CD4-positive, alpha-beta T cell (primary cell): ENCODE results near the gene ZMPSTE24. TPM values are rescaled to one million over a fixed set of nuclear protein-coding genes. Genes with fewer than 3 reads are reported as not detected.

ENCODE experiments used
- ATAC-seq: fragments of 200-7000 bp; cut with Tn5 transposase; one replicate; pipeline ENCODE4 v1.10.0; 2022; ENCODE audit warnings: mild to moderate bottlenecking; ENCODE audit not compliant: poor library complexity
- CTCF ChIA-PET: fragments of 350-600 bp; sonication (Branson Sonifier 250); formaldehyde crosslinking; loops from one replicate; lab custom pipeline; 2021; ENCODE audit warnings: antibody characterized with exemption, inconsistent platforms; lab: Charles Lee
- POLR2A ChIA-PET: fragments of 350-600 bp; sonication (Branson Sonifier 250); formaldehyde crosslinking; loops from one replicate; lab custom pipeline; 2021; ENCODE audit warnings: antibody characterized with exemption, inconsistent platforms; lab: Charles Lee
- DNase-seq, 14 experiments: peaks; one replicate each; pipeline ENCODE4 v3.0.0-alpha.2; 2013 to 2020; ENCODE audit warnings: mixed read lengths in 2 of 14
- H3K27ac ChIP-seq, 2 donors: one replicate each; pipeline versions ENCODE4 v1.5.1 to v1.7.0; 2013; ENCODE audit warnings: low read length in 2 of 2, low read depth in 1 of 2, mild to moderate bottlenecking in 1 of 2
- H3K27me3 ChIP-seq, 2 experiments: 1 replicate in 1 of 2; 2 replicates in 1 of 2; pipeline versions ENCODE4 v1.6.1 to v1.7.0; 2013; ENCODE audit warnings: low read length in 2 of 2, control low read depth in 1 of 2, mild to moderate bottlenecking in 1 of 2, moderate library complexity in 1 of 2; ENCODE audit not compliant: insufficient read depth in 2 of 2, control insufficient read depth in 1 of 2
- H3K36me3 ChIP-seq: one replicate; pipeline ENCODE4 v1.6.1; 2013; ENCODE audit warnings: low read length, control low read depth; ENCODE audit not compliant: insufficient read depth
- H3K4me1 ChIP-seq: one replicate; pipeline ENCODE4 v1.6.1; 2013; ENCODE audit warnings: low read length, control low read depth; ENCODE audit not compliant: insufficient read depth
- H3K4me3 ChIP-seq: one replicate; pipeline ENCODE4 v1.5.1; 2013; ENCODE audit warnings: mild to moderate bottlenecking, low read length, moderate library complexity
- H3K9me3 ChIP-seq, 2 experiments: 1 replicate in 1 of 2; 2 replicates in 1 of 2; pipeline versions ENCODE4 v1.6.1 to v1.7.0; 2013; ENCODE audit warnings: low read length in 2 of 2, mild to moderate bottlenecking in 2 of 2, control low read depth in 1 of 2, moderate library complexity in 1 of 2; ENCODE audit not compliant: control insufficient read depth in 1 of 2, insufficient read depth in 1 of 2
- H3K27ac Mint-ChIP-seq: one replicate; pipeline ENCODE4 v1.8.0; 2020; ENCODE audit warnings: mixed read lengths
- H3K27me3 Mint-ChIP-seq: one replicate; pipeline ENCODE4 v1.8.0; 2021; ENCODE audit warnings: mixed read lengths
- H3K36me3 Mint-ChIP-seq: one replicate; pipeline ENCODE4 v1.8.0; 2021; ENCODE audit warnings: low read depth, mixed read lengths
- H3K4me1 Mint-ChIP-seq: one replicate; pipeline ENCODE4 v1.8.0; 2021; ENCODE audit warnings: low read depth, mixed read lengths
- H3K4me3 Mint-ChIP-seq: one replicate; pipeline ENCODE4 v1.8.0; 2020; ENCODE audit warnings: mild to moderate bottlenecking, mixed read lengths
- H3K9me3 Mint-ChIP-seq: one replicate; pipeline ENCODE4 v1.8.0; 2020; ENCODE audit warnings: mixed read lengths
- intact Hi-C, 2 experiments: fragments of 100-400 bp; cut with DNase I in 1 of 2; cut with micrococcal nuclease in 1 of 2; formaldehyde crosslinking; loops; one replicate each; pipeline versions ENCODE4 v1.15.1 to v1.9.0; 2023 to 2025; cut with DNase I, micrococcal nuclease
- total RNA-seq, 174 experiments: library from RNA in 2 of 174; stranded (reverse) in 2 of 174; gene quantifications; one replicate each; pipeline ENCODE4 v1.2.3 and lab custom pipeline; 2021 to 2026
- TF ChIP-seq, protein P1 (sequence below): fragments of 200-600 bp; IDR thresholded peaks from one replicate; pipeline ENCODE4 v1.8.0; 2022; ENCODE audit warnings: antibody characterized with exemption, mild to moderate bottlenecking

Gene ZMPSTE24
- total RNA-seq, 2 experiments from 2014 or later = 8.7 to 8.8 TPM

DNA sequence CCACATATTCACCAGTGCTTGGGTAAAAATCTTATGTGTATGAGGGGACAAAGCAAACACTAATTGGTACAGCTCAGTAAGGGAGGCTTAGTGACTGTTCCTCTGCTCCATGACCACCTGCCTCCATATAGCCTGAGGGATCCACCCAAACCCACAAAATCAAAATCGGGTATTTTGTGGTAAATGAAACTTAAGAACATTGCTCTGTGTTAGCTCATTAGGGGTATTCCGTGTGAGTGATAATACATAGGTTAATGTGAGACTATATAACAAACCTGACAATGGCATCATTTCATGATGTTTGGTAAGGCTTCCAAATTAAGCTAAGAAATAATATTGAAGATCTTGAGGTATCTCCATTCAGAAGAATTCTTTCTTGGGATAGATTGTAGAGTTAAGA is 33.3 kb downstream of the ZMPSTE24 start:
- Mint-ChIP-seq H3K27ac (no peak overlapping the region), H3K9me3 (no peaks in the 10 kb centered on the region), H3K36me3 (peaks cover 54% of the 10 kb centered on the region), H3K4me1 (no peaks in the 10 kb centered on the region), H3K27me3 (no peaks in the 10 kb centered on the region), H3K4me3 (no peak overlapping the region)
- ATAC-seq (no peak), DNase-seq (no peak)
- Histone ChIP-seq H3K4me3 (no peak overlapping the region), H3K36me3 (peaks cover 59% of the 10 kb centered on the region), H3K9me3 (no peaks in the 10 kb centered on the region), H3K4me1 (no peaks in the 10 kb centered on the region), H3K27me3 (no peaks in the 10 kb centered on the region), H3K27ac (no peak overlapping the region)
- TF ChIP-seq, protein P1, sequence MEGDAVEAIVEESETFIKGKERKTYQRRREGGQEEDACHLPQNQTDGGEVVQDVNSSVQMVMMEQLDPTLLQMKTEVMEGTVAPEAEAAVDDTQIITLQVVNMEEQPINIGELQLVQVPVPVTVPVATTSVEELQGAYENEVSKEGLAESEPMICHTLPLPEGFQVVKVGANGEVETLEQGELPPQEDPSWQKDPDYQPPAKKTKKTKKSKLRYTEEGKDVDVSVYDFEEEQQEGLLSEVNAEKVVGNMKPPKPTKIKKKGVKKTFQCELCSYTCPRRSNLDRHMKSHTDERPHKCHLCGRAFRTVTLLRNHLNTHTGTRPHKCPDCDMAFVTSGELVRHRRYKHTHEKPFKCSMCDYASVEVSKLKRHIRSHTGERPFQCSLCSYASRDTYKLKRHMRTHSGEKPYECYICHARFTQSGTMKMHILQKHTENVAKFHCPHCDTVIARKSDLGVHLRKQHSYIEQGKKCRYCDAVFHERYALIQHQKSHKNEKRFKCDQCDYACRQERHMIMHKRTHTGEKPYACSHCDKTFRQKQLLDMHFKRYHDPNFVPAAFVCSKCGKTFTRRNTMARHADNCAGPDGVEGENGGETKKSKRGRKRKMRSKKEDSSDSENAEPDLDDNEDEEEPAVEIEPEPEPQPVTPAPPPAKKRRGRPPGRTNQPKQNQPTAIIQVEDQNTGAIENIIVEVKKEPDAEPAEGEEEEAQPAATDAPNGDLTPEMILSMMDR = no peak
- ChIA-PET POLR2A (no interaction called here), CTCF (interaction anchor here (1.9 to 2.7 kb wide), 2 partner anchors 24 to 138 kb away, joined by 6 to 8 read pairs; no protein-coding TSS in a partner anchor)
- intact Hi-C loops = no loop called here

DNA sequence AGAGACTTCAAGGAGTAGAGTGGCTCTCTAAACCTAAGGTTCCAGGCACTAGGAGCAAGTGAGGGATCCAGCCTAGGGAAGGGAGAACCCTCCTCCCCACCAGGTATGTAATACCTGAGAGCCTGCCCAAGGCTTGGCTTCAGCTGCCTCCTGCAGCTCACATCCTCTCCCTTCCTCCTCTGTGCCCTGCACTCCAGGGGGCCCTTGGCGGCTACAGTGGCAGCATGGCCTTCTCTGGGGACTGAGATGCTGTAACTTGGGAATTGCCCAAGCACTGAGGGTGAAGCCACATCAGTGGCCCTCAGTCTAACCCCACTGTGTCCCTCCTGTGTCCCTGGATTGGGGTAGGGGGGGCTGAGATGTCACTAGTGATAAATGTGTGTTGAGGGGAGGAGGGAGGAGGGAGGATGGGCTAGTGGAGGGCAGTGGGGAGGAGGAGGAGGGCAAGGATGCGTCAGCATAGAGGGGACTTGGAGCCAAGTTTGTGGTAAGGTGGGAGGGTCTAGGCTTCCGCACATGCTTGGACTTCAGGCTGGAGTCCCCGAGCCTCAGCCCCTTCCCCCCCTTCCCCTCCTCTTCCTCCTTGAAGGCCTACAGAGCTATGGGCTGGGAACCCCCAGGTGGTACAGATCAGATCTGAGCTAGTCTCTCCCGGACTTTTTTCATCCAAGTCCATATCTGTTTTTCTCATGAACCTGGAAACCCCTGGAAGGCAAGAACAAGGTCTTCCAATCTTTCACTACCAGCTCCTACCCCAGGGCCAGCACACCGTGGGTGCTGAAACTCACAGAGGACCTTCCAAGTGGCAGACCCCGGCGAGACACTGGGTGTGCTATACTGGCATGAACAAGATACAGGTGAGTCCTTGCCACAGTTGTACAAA is 41.6 kb downstream of the ZMPSTE24 start:
- POLR2A ChIA-PET = no interaction called here
- Mint-ChIP-seq H3K4me3 (no peak overlapping the region), H3K4me1 (no peaks in the 10 kb centered on the region), H3K9me3 (no peaks in the 10 kb centered on the region), H3K27me3 (no peaks in the 10 kb centered on the region), H3K27ac (no peak overlapping the region), H3K36me3 (no peaks in the 10 kb centered on the region)
- no peak overlapping the region for H3K27ac ChIP-seq
- ATAC-seq (no peak), DNase-seq (no peak)
- H3K4me1 ChIP-seq = no peaks in the 10 kb centered on the region
- intact Hi-C loops = no loop called here
- CTCF ChIA-PET = interaction anchor here (0.6 kb wide), 1 partner anchor 23 kb away, joined by 3 read pairs; no protein-coding TSS in a partner anchor
- TF ChIP-seq, protein P1 = no peak
- no peaks in the 10 kb centered on the region for H3K36me3 ChIP-seq
- no peak overlapping the region for H3K4me3 ChIP-seq
- H3K9me3 ChIP-seq = no peaks in the 10 kb centered on the region
- H3K27me3 ChIP-seq = no peaks in the 10 kb centered on the region

GRCh38 chr1:40300249-40300567 is 42.2 kb downstream of the ZMPSTE24 start:
- H3K4me1 Mint-ChIP-seq = no peaks in the 10 kb centered on the region
- H3K27ac Mint-ChIP-seq = no peak overlapping the region
- H3K4me1 ChIP-seq = no peaks in the 10 kb centered on the region
- intact Hi-C loops = no loop called here
- DNase-seq (no peak), ATAC-seq (no peak)
- H3K27ac ChIP-seq = no peak overlapping the region
- no peak overlapping the region for H3K4me3 Mint-ChIP-seq
- H3K27me3 Mint-ChIP-seq = no peaks in the 10 kb centered on the region
- TF ChIP-seq, protein P1 = no peak
- H3K4me3 ChIP-seq = no peak overlapping the region
- ChIA-PET POLR2A (no interaction called here), CTCF (interaction anchor here (0.6 kb wide), 1 partner anchor 22 kb away, joined by 3 read pairs; no protein-coding TSS in a partner anchor)
- no peaks in the 10 kb centered on the region for H3K9me3 ChIP-seq
- H3K27me3 ChIP-seq = no peaks in the 10 kb centered on the region
- H3K36me3 ChIP-seq = no peaks in the 10 kb centered on the region
- no peaks in the 10 kb centered on the region for H3K36me3 Mint-ChIP-seq
- H3K9me3 Mint-ChIP-seq = no peaks in the 10 kb centered on the region
